ENCODE data around the gene TMEM222.

TMEM222 gene

DNA sequence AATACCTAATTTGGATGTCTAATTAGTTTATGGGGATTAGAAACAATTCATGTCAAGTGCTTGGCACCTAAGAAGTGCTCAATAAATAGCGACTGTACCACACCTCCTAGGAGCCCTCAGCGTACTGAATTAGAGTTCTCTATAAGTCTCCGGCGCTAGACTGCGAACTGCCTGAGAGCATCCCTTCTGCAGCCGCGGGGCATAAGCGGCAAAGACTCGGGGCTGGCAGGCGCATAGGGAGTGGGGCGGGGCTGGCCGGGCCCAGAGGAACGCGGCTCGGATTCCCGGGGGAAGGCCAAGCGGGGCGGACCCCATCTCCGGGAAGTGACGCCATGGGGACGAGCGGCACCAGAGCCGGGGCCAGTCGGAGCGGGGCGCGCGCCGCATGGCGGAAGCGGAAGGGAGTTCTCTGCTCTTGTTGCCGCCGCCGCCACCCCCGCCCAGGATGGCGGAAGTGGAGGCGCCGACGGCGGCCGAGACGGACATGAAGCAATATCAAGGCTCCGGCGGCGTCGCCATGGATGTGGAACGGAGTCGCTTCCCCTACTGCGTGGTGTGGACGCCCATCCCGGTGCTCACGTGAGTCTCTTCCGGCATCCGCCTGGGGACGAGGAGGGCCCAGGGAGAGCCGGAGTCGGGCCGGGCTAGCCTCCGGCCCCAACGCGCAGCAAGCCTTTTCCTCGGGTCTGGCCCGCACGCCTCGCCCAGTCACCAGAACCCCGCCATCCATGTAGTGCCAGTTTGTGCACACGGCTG lies at the start of gene TMEM222:
Gene TMEM222 (plus strand): TSS at position 351 of the 756 bp plus-strand sequence. CDS start 35 bp downstream, at position 386.
- Histone ChIP-seq H3K36me3 (ENCODE audit: low read length) (peaks cover 8% of the 10 kb centered on the region; the same call in 1 of the 2 replicates), H3K9ac (ENCODE audit: low read length) (peak within 1 kb of the TSS; percentile 98), H2AFZ (ENCODE audit: low read depth, low read length, severe bottlenecking) (peak within 1 kb of the TSS; percentile 77), H3K79me2 (ENCODE audit: insufficient read depth, low read length) (peaks cover 49% of the 10 kb centered on the region), H3K27ac (ENCODE audit: low read depth, low read length) (peak within 1 kb of the TSS; percentile 60), H3K9me2 (replicated peaks; ENCODE audit: insufficient read depth, low read length) (no peaks in the 10 kb centered on the region), H3F3A (ENCODE audit: insufficient read depth) (no peaks in the 10 kb centered on the region), H3K27me3 (ENCODE audit: low read length) (no peaks in the 10 kb centered on the region), H4K20me1 (ENCODE audit: low read depth, low read length) (no peaks in the 10 kb centered on the region), H3K4me2 (ENCODE audit: low read depth, low read length, poor library complexity, severe bottlenecking) (peak within 1 kb of the TSS; percentile 81), H3K4me3 (ENCODE audit: insufficient read depth, low read length, poor library complexity, severe bottlenecking) (peak within 1 kb of the TSS; percentile 96), H3K9me3 (ENCODE audit: insufficient read depth, low read length) (no peaks in the 10 kb centered on the region)
- TF ChIP-seq EZH2phosphoT487 (conservative IDR thresholded peaks at IDR 0.05; ENCODE audit: low read length) (no peak), CTCF (IDR thresholded peaks at IDR 0.05; ENCODE audit: insufficient read depth, low read length, poor library complexity, severe bottlenecking) (no peak)

- Histone ChIP-seq H4K20me1 (ENCODE audit: low read depth, low read length) (no peaks in the 10 kb centered on the region), H3F3A (ENCODE audit: insufficient read depth) (no peaks in the 10 kb centered on the region), H3K36me3 (ENCODE audit: low read length) (0 out of 2 replicates have a peak, but pooled peaks cover 2% of the 10 kb centered on the region), H3K27me3 (ENCODE audit: low read length) (no peaks in the 10 kb centered on the region), H3K4me3 (ENCODE audit: insufficient read depth, low read length, poor library complexity, severe bottlenecking) (no peak overlapping the region), H3K4me2 (ENCODE audit: low read depth, low read length, poor library complexity, severe bottlenecking) (no peak overlapping the region), H3K79me2 (ENCODE audit: insufficient read depth, low read length) (0 out of 2 replicates have a peak, but pooled peaks cover 3% of the 10 kb centered on the region), H2AFZ (ENCODE audit: low read depth, low read length, severe bottlenecking) (no peak overlapping the region), H3K9me3 (ENCODE audit: insufficient read depth, low read length) (no peaks in the 10 kb centered on the region), H3K9me2 (replicated peaks; ENCODE audit: insufficient read depth, low read length) (no peaks in the 10 kb centered on the region), H3K9ac (ENCODE audit: low read length) (no peak overlapping the region), H3K27ac (ENCODE audit: low read depth, low read length) (no peak overlapping the region)
- TF ChIP-seq EZH2phosphoT487 (conservative IDR thresholded peaks at IDR 0.05; ENCODE audit: low read length): no peak
- TF ChIP-seq CTCF (IDR thresholded peaks at IDR 0.05; ENCODE audit: insufficient read depth, low read length, poor library complexity, severe bottlenecking): no peak
These were observed 47.8 kb upstream of the TMEM222 start for GRCh38 chr1:27274204-27274603.

DNA sequence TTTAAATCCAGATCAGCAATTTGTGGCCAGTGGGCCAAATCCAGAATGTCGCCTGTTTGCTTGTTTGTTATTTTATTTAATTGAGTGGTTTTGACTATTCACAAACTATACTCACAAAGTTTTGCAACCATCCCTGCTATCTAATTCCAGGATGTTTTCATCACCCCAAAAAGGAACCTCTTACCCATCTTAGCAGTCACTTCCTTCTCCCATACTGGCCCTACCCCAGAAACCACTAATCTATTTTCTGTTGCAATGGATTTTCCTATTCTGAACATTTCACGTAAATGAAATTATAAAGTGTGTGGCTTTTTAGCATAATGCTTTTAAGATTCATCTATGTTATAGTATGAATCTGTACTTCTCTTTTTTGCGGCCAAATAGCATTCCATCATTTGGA lies 46.3 kb upstream of the TMEM222 start:
- 0 out of 2 replicates have a peak, but pooled peaks cover 3% of the 10 kb centered on the region for H3K79me2 ChIP-seq (ENCODE audit: insufficient read depth, low read length)

More for the DNA sequence above, 46.3 kb upstream of the TMEM222 start:
- Histone ChIP-seq H3K9ac (ENCODE audit: low read length) (no peak overlapping the region), H2AFZ (ENCODE audit: low read depth, low read length, severe bottlenecking) (no peak overlapping the region), H3F3A (ENCODE audit: insufficient read depth) (no peaks in the 10 kb centered on the region), H3K4me3 (ENCODE audit: insufficient read depth, low read length, poor library complexity, severe bottlenecking) (no peak overlapping the region), H3K4me2 (ENCODE audit: low read depth, low read length, poor library complexity, severe bottlenecking) (no peak overlapping the region), H4K20me1 (ENCODE audit: low read depth, low read length) (no peaks in the 10 kb centered on the region), H3K27ac (ENCODE audit: low read depth, low read length) (no peak overlapping the region), H3K9me3 (ENCODE audit: insufficient read depth, low read length) (no peaks in the 10 kb centered on the region), H3K9me2 (replicated peaks; ENCODE audit: insufficient read depth, low read length) (no peaks in the 10 kb centered on the region), H3K27me3 (ENCODE audit: low read length) (no peaks in the 10 kb centered on the region), H3K36me3 (ENCODE audit: low read length) (0 out of 2 replicates have a peak, but pooled peaks cover 2% of the 10 kb centered on the region)
- TF ChIP-seq EZH2phosphoT487 (conservative IDR thresholded peaks at IDR 0.05; ENCODE audit: low read length): no peak
- TF ChIP-seq CTCF (IDR thresholded peaks at IDR 0.05; ENCODE audit: insufficient read depth, low read length, poor library complexity, severe bottlenecking): no peak
